Epidermal melanocyte (primary cell): ENCODE results near the gene CLTB.

Experiments
- DNase-seq: peaks from one replicate; pipeline ENCODE4 v3.0.0; 2011; ENCODE audit warnings: low spot score; ENCODE audit not compliant: insufficient read length

CLTB gene

GRCh38 chr5:176405656-176406435, 10.5 kb downstream of the CLTB start:
- no peak for DNase-seq

GRCh38 chr5:176401281-176402205, 14.8 kb downstream of the CLTB start:
- DNase-seq: no peak

- no peak for DNase-seq
Observed at GRCh38 chr5:176400382-176401156, 15.8 kb downstream of the CLTB start.

GRCh38 chr5:176397736-176398420, 18.5 kb downstream of the CLTB start:
- no peak for DNase-seq

- no peak for DNase-seq
Observed at GRCh38 chr5:176396330-176396729, 20.0 kb downstream of the CLTB start.

GRCh38 chr5:176394881-176395675, 21.3 kb downstream of the CLTB start:
- DNase-seq: no peak

GRCh38 chr5:176394096-176394495, 22.2 kb downstream of the CLTB start:
- DNase-seq: no peak

- no peak for DNase-seq
Observed at GRCh38 chr5:176392526-176392925, 23.8 kb downstream of the CLTB start.

GRCh38 chr5:176391999-176392398, 24.3 kb downstream of the CLTB start:
- no peak for DNase-seq

- DNase-seq: no peak
Observed at GRCh38 chr5:176391479-176391878, 24.9 kb downstream of the CLTB start.

- no peak for DNase-seq
Observed at GRCh38 chr5:176389135-176390123, 26.9 kb downstream of the CLTB start.

GRCh38 chr5:176388444-176389134, 27.8 kb downstream of the CLTB start, which contains the start of the genes HIGD2A and NOP16:
HIGD2A (plus strand) TSS chr5:176388751; CDS start chr5:176388820, 69 bp downstream.
NOP16 (minus strand) TSS chr5:176388598; CDS start chr5:176388539, 59 bp downstream.
- DNase-seq: peak; percentile 97

- DNase-seq: no peak
Observed at GRCh38 chr5:176388003-176388443, 28.3 kb downstream of the CLTB start.

GRCh38 chr5:176387384-176387925, 28.9 kb downstream of the CLTB start:
- no peak for DNase-seq

- DNase-seq: no peak
Observed at GRCh38 chr5:176386491-176386890, 29.8 kb downstream of the CLTB start.

- DNase-seq: no peak
Observed at GRCh38 chr5:176384991-176385390, 31.3 kb downstream of the CLTB start.

GRCh38 chr5:176384366-176384930, 31.9 kb downstream of the CLTB start:
- no peak for DNase-seq
